Measurements from ENCODE around the gene ABCG1.

DNA sequence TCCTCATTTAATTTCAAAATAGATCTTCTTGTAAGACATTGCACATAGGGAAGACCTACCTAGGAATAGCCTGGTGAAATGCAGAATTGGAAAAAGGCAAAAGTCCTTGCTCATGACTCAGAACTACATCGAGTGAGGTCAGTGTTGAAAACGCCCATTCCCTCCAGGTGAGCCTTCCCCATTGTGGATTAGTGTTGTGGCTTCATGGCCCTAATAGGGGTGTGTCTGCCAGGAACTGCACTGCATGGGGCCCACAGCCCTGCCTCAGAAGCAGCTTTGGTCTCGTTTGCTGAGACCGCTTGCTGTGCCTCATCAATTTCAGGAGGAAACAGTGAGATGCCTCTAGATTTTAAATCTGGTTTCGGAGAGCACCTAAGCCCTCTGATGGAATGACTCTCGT lies 79.3 kb downstream of the ABCG1 start:
- TF ChIP-seq CTCF (IDR thresholded peaks at IDR 0.05) (no peak), POLR2A (IDR thresholded peaks at IDR 0.05) (no peak)

Measured in heart left ventricle (tissue), 13 donors.